MM.1S (cell line): Measurements from ENCODE around the gene HDAC1.
"Not testable (repeated sequence)": the region's sequence is repeated elsewhere in the genome, so short reads cannot be mapped to it uniquely, and the experiment has no call there.

Experiments used
- DNase-seq: peaks from one replicate; pipeline ENCODE4 v3.0.0-alpha.2; 2015
- H2AFZ ChIP-seq: fragments of 300-600 bp; sonication (generic); 2 replicates; pipeline ENCODE4 v1.6.0; 2016; ENCODE audit warnings: antibody characterized with exemption, low read length
- H3F3A ChIP-seq: fragments of 300-600 bp; sonication (generic); 2 replicates; pipeline ENCODE4 v1.6.1; 2016; ENCODE audit warnings: mild to moderate bottlenecking, antibody characterized with exemption, low read length, moderate library complexity, mixed read lengths; ENCODE audit not compliant: insufficient read depth
- H3K27ac ChIP-seq: fragments of 300-600 bp; sonication (generic); 2 replicates; pipeline ENCODE4 v1.5.1; 2016; ENCODE audit warnings: mild to moderate bottlenecking, low read length
- H3K27me3 ChIP-seq: fragments of 300-600 bp; sonication (generic); replicated peaks from 2 replicates; pipeline ENCODE4 v1.6.0; 2016; ENCODE audit warnings: low read length; ENCODE audit not compliant: insufficient read depth
- H3K36me3 ChIP-seq: fragments of 300-600 bp; sonication (generic); replicated peaks from 2 replicates; pipeline ENCODE4 v1.6.1; 2016; ENCODE audit warnings: mild to moderate bottlenecking, low read length, mixed read lengths; ENCODE audit not compliant: insufficient read depth
- H3K4me1 ChIP-seq: fragments of 300-600 bp; sonication (generic); 2 replicates; pipeline ENCODE4 v1.6.1; 2016; ENCODE audit warnings: low read length, mixed read lengths
- H3K4me2 ChIP-seq: fragments of 300-600 bp; sonication (generic); 2 replicates; pipeline ENCODE4 v1.6.0; 2016; ENCODE audit warnings: low read depth, low read length
- H3K4me3 ChIP-seq: fragments of 300-600 bp; sonication (generic); 2 replicates; pipeline ENCODE4 v1.5.1; 2016; ENCODE audit warnings: low read length, mixed read lengths
- H3K79me2 ChIP-seq: fragments of 300-600 bp; sonication (generic); 2 replicates; pipeline ENCODE4 v1.6.1; 2016; ENCODE audit warnings: mixed run types, low read length, mixed read lengths
- H3K9ac ChIP-seq: fragments of 300-600 bp; sonication (generic); 2 replicates; pipeline ENCODE4 v1.6.1; 2016; ENCODE audit warnings: low read length, mixed read lengths
- H3K9me2 ChIP-seq: fragments of 300-600 bp; sonication (generic); replicated peaks from 2 replicates; pipeline ENCODE4 v1.6.1; 2016; ENCODE audit warnings: mild to moderate bottlenecking, low read length, mixed read lengths; ENCODE audit not compliant: insufficient read depth
- H3K9me3 ChIP-seq: fragments of 300-600 bp; sonication (generic); replicated peaks from 2 replicates; pipeline ENCODE4 v1.6.1; 2016; ENCODE audit warnings: mild to moderate bottlenecking, low read length, mixed read lengths; ENCODE audit not compliant: insufficient read depth
- H4K20me1 ChIP-seq: fragments of 300-600 bp; sonication (generic); 2 replicates; pipeline ENCODE4 v1.6.1; 2016; ENCODE audit warnings: mild to moderate bottlenecking, low read length, moderate library complexity, mixed read lengths; ENCODE audit not compliant: insufficient read depth
- CTCF ChIP-seq: fragments of 300-600 bp; sonication (generic); IDR thresholded peaks from 2 replicates; pipeline ENCODE4 v1.5.1; 2016; ENCODE audit warnings: antibody characterized with exemption, low read length, mixed read lengths
- EZH2 ChIP-seq: fragments of 300-600 bp; sonication (generic); optimal IDR thresholded peaks from 2 replicates; pipeline ENCODE3; 2017; ENCODE audit warnings: low read depth, mild to moderate bottlenecking, antibody characterized with exemption, low read length, mixed read lengths
- EZH2phosphoT487 ChIP-seq: fragments of 300-600 bp; sonication (generic); IDR thresholded peaks from 2 replicates; pipeline ENCODE4 v1.6.1; 2018; ENCODE audit warnings: antibody characterized with exemption, low read length

The HDAC1 gene

DNA sequence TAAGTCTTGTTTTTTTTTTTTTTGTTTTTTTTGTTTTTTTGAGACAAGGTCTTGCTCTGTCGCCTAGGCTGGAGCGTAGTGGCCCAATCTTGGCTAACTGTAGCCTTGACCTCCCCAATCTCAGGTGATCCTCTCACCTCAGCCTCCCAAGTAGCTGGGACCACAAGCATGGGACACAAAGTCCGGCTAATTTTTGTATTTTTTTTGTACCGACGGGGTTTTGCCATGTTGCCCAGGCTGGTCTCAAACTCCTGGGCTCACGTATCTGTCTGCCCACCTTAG, 34.7 kb upstream of the HDAC1 start:
- Histone ChIP-seq H4K20me1 (no peaks in the 10 kb centered on the region), H3K79me2 (no peaks in the 10 kb centered on the region), H3K4me1 (peaks cover 22% of the 10 kb centered on the region), H3K27me3 (no peaks in the 10 kb centered on the region), H3K9me2 (no peaks in the 10 kb centered on the region), H3F3A (no peaks in the 10 kb centered on the region), H2AFZ (0 out of 2 replicates have a peak overlapping the region, but pooled peaks have one; percentile 35), H3K4me2 (peak overlapping the region; percentile 43; the same call in 1 of the 2 replicates), H3K27ac (peak overlapping the region; percentile 24; the same call in 1 of the 2 replicates), H3K9me3 (no peaks in the 10 kb centered on the region), H3K9ac (no peak overlapping the region), H3K4me3 (0 out of 2 replicates have a peak overlapping the region, but pooled peaks have one; percentile 6), H3K36me3 (no peaks in the 10 kb centered on the region)
- no peak for DNase-seq
- TF ChIP-seq EZH2 = no peak
- TF ChIP-seq CTCF = no peak
- TF ChIP-seq EZH2phosphoT487 = no peak

DNA sequence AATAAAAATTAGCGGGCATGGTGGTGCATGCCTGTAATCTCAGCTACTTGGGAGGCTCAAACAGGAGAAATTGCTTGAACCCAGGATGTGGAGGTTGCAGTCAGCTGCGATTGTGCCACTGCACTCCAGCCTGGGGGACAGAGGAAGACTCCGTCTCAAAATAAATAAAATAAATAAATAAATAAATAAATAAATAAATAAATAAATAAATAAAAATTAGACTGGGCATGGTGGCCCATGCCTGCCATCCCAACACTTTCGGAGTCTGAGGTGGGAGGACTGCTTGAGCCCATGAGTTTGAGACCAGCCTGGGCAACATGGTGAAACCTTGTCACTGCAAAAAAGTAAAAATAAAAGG, 28.7 kb upstream of the HDAC1 start:
- H3K36me3 ChIP-seq, H3K9me3 ChIP-seq, H3K9me2 ChIP-seq, H3K4me3 ChIP-seq, H2AFZ ChIP-seq, H4K20me1 ChIP-seq, DNase-seq, H3K9ac ChIP-seq, H3K4me2 ChIP-seq, H3K4me1 ChIP-seq, H3K79me2 ChIP-seq, H3F3A ChIP-seq, H3K27me3 ChIP-seq, H3K27ac ChIP-seq: not testable (repeated sequence)

GRCh38 chr1:32263744-32264143, 28.1 kb upstream of the HDAC1 start:
- no peaks in the 10 kb centered on the region for H3K79me2 ChIP-seq
- no peak overlapping the region for H3K4me2 ChIP-seq
- peaks cover 9% of the 10 kb centered on the region; the same call in 1 of the 2 replicates for H3K4me1 ChIP-seq
- H3K27me3 ChIP-seq = no peaks in the 10 kb centered on the region
- no peak overlapping the region for H2AFZ ChIP-seq
- TF ChIP-seq CTCF (no peak), EZH2phosphoT487 (no peak), EZH2 (no peak)
- no peaks in the 10 kb centered on the region for H3K9me2 ChIP-seq
- no peak overlapping the region for H3K27ac ChIP-seq
- no peaks in the 10 kb centered on the region for H3F3A ChIP-seq
- no peaks in the 10 kb centered on the region for H4K20me1 ChIP-seq
- H3K4me3 ChIP-seq = no peak overlapping the region
- no peak for DNase-seq
- no peak overlapping the region for H3K9ac ChIP-seq
- no peaks in the 10 kb centered on the region for H3K9me3 ChIP-seq
- H3K36me3 ChIP-seq = no peaks in the 10 kb centered on the region

GRCh38 chr1:32265846-32266245, 26.0 kb upstream of the HDAC1 start:
- Histone ChIP-seq H4K20me1 (no peaks in the 10 kb centered on the region), H3K4me1 (peaks cover 9% of the 10 kb centered on the region; the same call in 1 of the 2 replicates), H3K9ac (no peak overlapping the region), H3F3A (no peaks in the 10 kb centered on the region), H3K4me2 (no peak overlapping the region), H3K79me2 (no peaks in the 10 kb centered on the region), H3K9me3 (no peaks in the 10 kb centered on the region), H2AFZ (no peak overlapping the region), H3K4me3 (no peak overlapping the region), H3K36me3 (no peaks in the 10 kb centered on the region), H3K27ac (no peak overlapping the region), H3K27me3 (no peaks in the 10 kb centered on the region), H3K9me2 (no peaks in the 10 kb centered on the region)
- no peak for TF ChIP-seq EZH2phosphoT487
- TF ChIP-seq CTCF = no peak
- no peak for TF ChIP-seq EZH2
- DNase-seq = no peak
